ENCODE data around the gene C9orf43.
"Not testable (repeated sequence)": the region's sequence is repeated elsewhere in the genome, so short reads cannot be mapped to it uniquely, and the experiment has no call there.

- not testable (repeated sequence) for TF ChIP-seq CTCF (IDR thresholded peaks at IDR 0.05; ENCODE audit: low read depth, low read length, missing input control); JUND (IDR thresholded peaks at IDR 0.05); HNF4A (conservative IDR thresholded peaks at IDR 0.05); ATF3 (IDR thresholded peaks at IDR 0.05); REST (IDR thresholded peaks at IDR 0.05); RAD21 (IDR thresholded peaks at IDR 0.05); YY1 (IDR thresholded peaks at IDR 0.05); NR2F2 (IDR thresholded peaks at IDR 0.05); MAX (IDR thresholded peaks at IDR 0.05)
Observed at GRCh38 chr9:113406353-113406752, 4.2 kb upstream of the C9orf43 start.
